Stimulated activated CD4-positive, alpha-beta T cell treated with anti-CD3 and anti-CD28 coated beads, Interleukin-4, amount 100 ng/mL, for 4 hours (primary cell): ENCODE data around the gene GNAT1.

Experiments used
- DNase-seq, 2 experiments: peaks; one replicate each; pipeline ENCODE4 v3.0.0-alpha.2; 2020

Gene GNAT1

GRCh38 chr3:50190936-50191660, at the start of gene GNAT1:
TSS of gene GNAT1 (plus strand) at chr3:50191610. CDS start at chr3:50191726, 116 bp downstream.
- DNase-seq: no peak

GRCh38 chr3:50146316-50146901, 45.0 kb upstream of the GNAT1 start:
- DNase-seq: no peak

DNA sequence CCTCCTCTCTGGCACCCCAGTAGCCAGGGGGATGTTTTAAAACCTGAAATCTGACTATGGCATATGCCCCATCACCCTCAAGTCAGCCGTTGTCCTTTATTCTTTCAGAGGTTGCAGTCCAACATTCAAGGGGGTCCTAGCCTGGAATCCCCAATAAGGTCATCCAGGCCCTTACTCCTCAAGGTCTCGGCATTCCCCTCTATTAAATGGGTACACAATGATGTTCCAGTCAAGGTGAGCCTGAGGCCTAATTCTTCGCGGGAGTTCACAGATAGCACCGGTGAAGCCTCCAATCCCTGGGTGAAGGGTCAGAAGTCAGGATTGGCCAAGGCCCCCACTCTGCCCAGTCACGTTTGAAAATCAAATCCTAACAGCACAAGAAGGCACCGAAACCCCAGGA, 44.4 kb upstream of the GNAT1 start:
- DNase-seq: no peak

DNA sequence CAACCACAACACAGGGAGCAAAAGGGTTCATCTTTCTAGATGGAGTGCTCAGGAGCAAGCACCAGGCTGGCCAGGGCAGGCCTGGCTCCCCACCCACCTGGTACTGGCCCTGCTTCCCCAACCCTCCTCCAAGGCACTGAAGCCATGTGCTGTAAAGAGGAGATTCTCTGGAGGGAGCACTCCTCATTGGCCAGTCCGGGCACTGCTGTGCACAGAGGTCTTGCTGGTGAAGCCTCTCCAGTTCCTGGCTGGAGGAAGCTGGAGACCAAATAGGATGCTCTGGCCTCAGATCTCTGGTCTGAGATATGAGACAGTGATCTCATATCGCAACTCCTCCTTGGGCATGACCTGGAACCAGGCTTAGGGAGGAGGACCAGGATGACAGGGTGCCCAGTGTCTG, 44.0 kb upstream of the GNAT1 start:
- DNase-seq: no peak

DNA sequence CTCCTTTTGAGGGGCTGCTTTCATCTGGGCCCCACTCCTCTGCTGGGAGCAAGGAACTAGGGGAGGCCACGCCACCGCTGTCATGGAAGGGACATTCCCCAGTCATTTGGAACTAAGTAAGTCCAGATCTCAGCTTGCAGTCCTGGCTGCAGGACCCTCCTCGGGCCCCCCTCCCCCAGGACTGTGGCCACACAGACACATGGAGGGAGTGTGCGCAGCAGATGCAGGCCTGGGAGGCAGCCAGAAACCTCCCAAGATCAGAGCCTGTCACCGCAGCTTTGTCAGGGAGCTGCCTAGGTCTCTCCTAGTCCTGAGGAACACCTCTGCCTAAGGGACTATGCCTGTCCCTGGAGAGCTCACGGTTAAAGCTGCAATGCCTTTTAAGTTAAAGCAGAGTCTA, 43.5 kb upstream of the GNAT1 start:
- DNase-seq: no peak

DNA sequence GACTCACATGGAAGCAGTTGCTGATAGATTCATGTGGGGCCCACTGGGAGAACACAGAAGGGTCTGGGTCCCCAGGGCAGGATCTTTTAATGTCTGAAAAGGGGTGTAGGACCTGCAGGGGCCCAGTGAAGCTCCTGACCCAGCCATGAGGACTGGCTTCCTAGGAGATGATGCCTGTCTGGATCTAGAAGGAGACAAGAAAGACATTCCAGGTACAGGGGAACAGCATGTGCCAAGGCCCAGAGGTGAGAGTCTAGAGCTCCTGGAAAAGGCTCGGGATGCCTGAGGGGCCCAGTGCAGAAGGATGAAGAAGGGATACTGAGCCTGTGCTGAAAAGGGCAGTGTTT, 41.0 kb upstream of the GNAT1 start:
- no peak for DNase-seq

DNA sequence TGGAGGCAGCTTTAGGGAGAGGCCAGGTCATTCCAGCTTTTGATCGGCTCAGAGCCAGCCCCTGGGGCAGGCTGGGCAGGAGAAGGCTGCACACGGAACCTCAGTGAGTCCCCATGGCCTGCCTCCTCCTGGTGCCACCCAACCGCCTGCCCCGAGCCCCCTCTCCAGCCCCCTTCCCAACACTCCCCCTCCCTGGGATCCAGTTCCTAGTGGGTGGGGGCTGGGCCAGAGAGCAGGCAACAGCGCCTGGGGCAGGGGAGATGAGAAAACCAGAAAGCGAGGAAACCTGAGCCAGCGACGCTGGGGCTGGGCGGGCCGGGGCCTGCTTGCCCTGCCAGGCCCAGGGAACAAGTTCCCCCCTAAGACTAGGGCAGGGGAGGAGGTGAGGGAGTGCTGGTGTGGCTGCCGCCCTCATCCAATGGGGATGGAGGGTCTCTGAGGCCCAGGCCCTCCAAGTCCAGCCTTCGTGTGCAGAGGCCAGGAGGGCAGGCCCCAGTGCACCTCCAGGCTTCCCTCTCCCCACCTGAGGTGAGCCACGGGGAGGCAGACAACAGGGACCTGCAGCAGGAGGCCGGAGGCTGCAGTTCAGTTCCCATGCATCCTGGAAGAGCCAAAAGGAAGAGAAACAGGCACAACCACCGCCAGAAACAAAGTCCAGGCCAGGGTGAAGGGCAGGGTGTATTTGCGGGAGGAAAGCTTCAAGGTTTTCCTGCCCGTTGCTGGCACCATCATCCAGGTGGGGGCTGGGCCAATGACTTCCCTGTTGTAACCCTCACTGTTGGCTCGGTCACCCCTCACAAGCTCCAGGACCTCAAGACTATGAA, 40.3 kb upstream of the GNAT1 start:
- DNase-seq: no peak

DNA sequence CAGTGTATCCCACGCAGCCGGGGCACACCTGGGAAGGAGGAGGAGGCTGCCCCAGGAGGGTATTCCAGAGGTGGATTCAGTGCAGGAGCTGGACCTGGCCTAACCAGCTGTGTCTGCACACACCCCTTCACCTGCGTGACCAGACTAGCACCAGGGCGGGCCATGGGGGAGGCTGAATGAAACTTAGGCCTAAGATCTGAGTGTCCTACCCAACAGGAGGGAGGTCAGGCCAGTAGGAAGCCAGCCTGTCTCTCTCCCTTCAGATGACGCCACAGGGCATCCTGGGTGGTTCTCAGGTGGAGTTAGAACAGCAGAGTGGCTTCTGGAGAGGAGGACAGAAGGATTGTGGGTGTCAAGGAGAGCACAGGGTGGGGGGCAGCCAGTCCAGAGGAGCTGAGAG, 39.7 kb upstream of the GNAT1 start:
- DNase-seq: no peak

DNA sequence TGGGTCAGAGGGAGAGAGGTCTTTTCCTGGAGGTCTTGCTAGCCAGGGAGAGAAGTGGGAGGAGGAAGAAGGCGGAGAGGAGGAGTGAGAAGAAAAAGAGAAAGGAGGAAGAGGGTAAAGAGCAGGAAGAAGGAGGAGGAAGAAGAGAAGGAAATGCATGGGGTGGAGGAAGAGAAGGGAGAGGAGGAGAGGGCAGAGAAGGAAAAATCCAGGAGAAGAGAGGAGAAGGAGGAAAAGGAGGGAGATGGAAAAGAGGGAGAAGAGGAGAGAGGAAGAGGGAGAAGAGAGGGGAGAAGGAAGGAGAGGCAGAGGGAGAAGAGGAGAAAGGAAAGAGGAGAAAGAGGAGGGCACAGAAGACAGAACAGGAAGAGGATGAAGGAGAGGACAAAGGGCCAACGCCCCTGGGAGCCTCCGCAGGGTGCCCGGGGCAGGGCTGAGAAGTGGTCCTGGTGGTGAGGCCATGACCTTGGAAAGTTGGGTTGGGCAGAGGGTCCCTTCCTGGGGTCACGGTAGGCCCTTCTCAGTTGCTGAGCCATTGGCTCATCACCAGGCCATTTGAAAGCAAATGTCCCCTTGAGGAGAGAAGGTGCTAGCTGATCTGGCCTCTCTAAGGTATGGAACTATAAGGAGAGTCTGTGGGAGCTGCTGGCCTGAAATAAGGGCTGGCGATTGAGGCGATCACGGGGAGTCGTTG, 37.5 kb upstream of the GNAT1 start:
- no peak for DNase-seq

DNA sequence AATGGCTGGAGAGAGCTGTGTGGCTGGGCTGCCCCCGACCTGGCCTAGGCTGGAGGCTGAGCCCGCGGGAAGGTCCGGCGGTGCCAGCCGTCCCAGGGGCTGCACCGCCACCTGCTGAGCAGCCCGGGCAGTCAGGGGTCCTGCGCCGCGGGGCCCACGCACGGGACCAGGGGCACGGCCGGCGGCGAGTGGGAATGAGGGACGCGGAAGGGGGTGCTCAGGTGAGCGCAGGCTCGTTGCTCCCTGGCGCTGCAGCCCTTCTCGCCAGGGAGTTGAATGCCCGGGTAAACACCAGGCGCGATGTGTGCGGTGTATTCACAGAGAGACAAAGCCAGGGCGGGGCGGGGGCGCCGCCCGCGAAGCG, 37.0 kb upstream of the GNAT1 start:
- no peak for DNase-seq

GRCh38 chr3:50154840-50155490, 36.4 kb upstream of the GNAT1 start, which contains the start of gene SEMA3F:
TSS of gene SEMA3F (plus strand) at chr3:50155324. CDS start at chr3:50159623, 4,299 bp downstream.
- peak; percentile 66 to 70 for DNase-seq

GRCh38 chr3:50155491-50155878, 35.9 kb upstream of the GNAT1 start:
- DNase-seq: no peak

DNA sequence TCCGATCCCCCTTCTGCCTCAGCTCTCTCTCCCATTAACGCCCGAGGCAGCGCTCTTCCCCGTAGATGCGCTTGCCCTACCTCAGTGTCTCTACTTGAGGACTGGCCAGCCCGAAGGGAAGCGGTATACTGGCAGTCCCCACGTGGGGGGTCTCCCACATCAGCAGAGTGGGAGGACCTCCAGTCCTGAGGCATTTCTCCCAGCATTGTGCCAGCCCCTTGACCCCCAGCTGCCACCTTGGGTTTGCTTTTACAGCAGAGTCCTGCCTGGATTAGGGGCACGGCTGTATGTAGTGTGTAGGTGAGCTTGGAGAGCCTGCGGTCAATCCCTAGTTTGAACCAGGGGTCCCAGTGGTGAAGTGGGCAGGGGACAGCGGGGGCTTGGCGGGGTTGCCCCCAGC, 35.5 kb upstream of the GNAT1 start:
- no peak for DNase-seq

GRCh38 chr3:50156549-50157493, 34.6 kb upstream of the GNAT1 start:
- DNase-seq: no peak

DNA sequence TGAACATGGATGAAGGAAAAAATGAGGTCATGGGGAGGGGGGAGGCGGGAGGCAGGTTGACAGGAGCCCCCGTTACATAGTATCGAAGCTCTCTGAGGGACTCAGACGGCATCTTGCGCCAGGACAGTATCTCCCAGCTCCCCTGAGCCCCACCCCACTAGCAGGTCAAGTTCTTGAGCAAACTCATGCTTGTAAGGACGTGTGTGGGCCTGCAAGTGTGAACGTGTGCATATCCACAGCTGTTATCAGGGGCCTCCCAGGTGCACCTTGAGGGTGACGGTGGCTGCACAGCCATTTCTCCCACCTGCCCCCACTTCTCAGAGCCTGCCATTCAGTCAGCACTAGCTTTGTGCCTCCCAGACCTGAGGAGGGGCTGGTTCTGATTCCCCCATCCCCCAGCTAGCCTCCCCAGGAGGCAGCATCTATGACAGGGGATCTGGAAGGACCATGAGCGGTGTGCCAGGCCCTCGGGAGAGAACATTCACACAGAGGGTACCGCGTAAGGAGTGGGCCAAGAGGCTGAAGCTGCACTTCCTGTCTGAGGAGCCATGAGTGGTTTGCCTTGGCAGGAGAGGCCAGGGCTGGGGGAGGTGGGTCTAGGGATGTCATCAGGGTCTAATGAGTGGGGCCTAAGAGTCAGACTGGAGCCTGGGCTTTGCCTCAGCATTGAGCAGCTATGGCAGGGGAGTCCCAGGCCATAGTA, 33.4 kb upstream of the GNAT1 start:
- no peak for DNase-seq

GRCh38 chr3:50158530-50159146, 32.8 kb upstream of the GNAT1 start:
- no peak for DNase-seq

GRCh38 chr3:50160561-50160983, 30.8 kb upstream of the GNAT1 start:
- no peak for DNase-seq

DNA sequence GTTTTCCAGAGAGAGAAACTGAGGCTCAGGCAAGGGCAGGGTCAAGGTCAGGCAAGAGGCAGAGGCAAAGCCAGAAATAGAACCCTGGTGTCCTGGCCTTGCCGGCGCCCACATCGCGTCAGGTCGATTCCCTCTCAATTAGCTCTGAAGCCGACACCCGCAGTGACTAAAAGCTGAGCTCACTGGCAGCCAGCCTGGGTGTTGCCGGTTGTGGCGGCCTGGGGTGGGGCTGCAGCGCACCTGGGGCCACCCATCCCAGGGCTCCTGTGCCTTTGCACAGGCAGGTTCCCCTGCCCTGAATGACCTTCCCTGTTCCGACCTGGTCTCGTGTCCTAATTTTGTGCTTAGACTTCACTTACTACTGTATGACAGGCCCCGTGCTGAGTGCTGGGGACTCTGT, 30.1 kb upstream of the GNAT1 start:
- no peak for DNase-seq

DNA sequence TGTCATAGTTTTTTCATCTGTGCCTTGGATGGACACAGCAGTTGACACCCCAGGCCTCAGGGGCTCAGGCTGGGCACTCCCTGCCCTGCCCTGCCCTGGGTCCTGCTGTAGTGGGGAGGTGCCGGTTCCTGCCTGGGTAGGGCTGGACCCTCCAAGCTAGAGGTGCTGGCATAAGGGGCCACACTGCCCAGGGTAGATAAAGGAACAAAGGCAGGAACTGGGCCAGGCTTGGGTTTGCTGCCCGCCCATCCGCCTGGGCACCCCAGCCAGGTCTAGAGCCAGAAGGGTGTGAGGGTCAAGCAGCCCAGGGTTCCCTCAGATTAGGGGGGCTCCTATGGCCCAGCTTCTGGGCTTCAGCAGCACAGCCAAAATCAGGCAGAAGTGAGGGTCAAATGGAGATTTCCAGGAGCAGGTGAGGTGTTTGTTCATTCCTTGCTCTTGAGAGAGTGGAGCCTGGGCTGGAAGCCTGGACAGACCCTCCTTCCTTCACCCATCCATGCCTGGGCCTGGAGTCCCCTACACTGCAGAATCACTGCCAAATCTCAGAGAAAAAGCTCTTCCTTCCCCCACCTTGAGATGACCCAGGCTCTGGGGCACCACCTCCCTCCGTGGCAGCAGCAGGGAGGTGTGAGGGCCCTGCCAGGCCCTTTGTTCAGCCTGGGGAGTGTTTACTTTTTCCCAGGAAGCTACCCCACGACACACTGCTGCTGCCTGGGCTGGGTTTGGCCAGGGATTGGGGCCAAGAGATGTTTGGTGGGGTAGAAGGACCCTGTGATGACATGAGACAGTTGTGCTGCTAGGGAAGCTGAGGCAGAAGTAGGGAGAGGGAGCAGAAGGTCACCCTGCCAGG, 29.2 kb upstream of the GNAT1 start:
- no peak for DNase-seq
